Mucosa of descending colon (tissue), 3 donors: ENCODE data around the gene TXNL4B. TPM values are rescaled to one million over a fixed set of nuclear protein-coding genes. Genes with fewer than 3 reads are reported as not detected.
A peak's percentile ranks its signal among the peaks of the same experiment; 100 is the strongest.

Experiments used
- ATAC-seq: fragments of 200-7000 bp; cut with Tn5 transposase; one replicate; pipeline ENCODE4 v1.9.1; 2020; ENCODE audit warnings: mild to moderate bottlenecking, moderate library complexity
- DNase-seq, 3 donors: peaks; one replicate each; pipeline ENCODE4 v3.0.0-alpha.2; 2020
- H3K36me3 ChIP-seq: fragments of 200-600 bp; one replicate; pipeline ENCODE4 v1.8.0; 2021; ENCODE audit warnings: low read depth, mild to moderate bottlenecking
- H3K4me1 ChIP-seq: fragments of 200-600 bp; one replicate; pipeline ENCODE4 v1.8.0; 2021; ENCODE audit warnings: low read depth, mild to moderate bottlenecking
- H3K4me3 ChIP-seq: fragments of 200-600 bp; one replicate; pipeline ENCODE4 v1.8.0; 2021; ENCODE audit warnings: mild to moderate bottlenecking
- H3K9me3 ChIP-seq: fragments of 200-600 bp; one replicate; pipeline ENCODE4 v1.8.0; 2021; ENCODE audit warnings: mild to moderate bottlenecking
- CTCF ChIP-seq: fragments of 200-600 bp; IDR thresholded peaks from one replicate; pipeline ENCODE4 v1.8.0; 2022; ENCODE audit warnings: antibody characterized with exemption, mild to moderate bottlenecking
- intact Hi-C, 2 donors: fragments of 100-400 bp; cut with DNase I in 1 of 2; cut with micrococcal nuclease in 1 of 2; formaldehyde crosslinking; loops; one replicate each; pipeline versions ENCODE4 v1.11.0 to v1.11.1; 2022; cut with DNase I, micrococcal nuclease
- total RNA-seq, 3 donors: library from RNA; stranded (reverse); fragmentation: NEBNext Ultra II Directional in 2 of 3; extraction: Animal tissue kit (Norgen Biotek cat#: 25700) in 2 of 3; gene quantifications; one replicate each; pipeline versions ENCODE4 v1.2.1 to v1.2.4, GENCODE V29; 2021 to 2023
- donor health status: DM: no; HTN: no; CAD: no; lungs with moderate emphysema.
- donor health status: DM: no; HTN: no; CAD: no.
- donor health status: DM: no; HTN: yes; CAD: no.

The TXNL4B gene
- total RNA-seq, 3 donors from 2014 or later, result 9.8 to 14.5 (median 12.0) TPM

GRCh38 chr16:72094266-72094610 lies 818 bp upstream of the TXNL4B start:
- DNase-seq (peak in 1 of 3 donors; percentile 22), ATAC-seq (peak; percentile 6)
- peaks cover 26% of the 10 kb centered on the region for H3K4me1 ChIP-seq
- H3K36me3 ChIP-seq, result peaks cover 5% of the 10 kb centered on the region
- intact Hi-C loops, result no loop called here
- no peak for TF ChIP-seq CTCF
- peak overlapping the region; percentile 60 for H3K4me3 ChIP-seq
- H3K9me3 ChIP-seq, result no peaks in the 10 kb centered on the region

GRCh38 chr16:72092832-72093447 lies 480 bp downstream of the TXNL4B start:
- intact Hi-C loops, result no loop called here
- H3K4me3 ChIP-seq, result peak overlapping the region; percentile 60
- H3K36me3 ChIP-seq, result peaks cover 5% of the 10 kb centered on the region
- ATAC-seq (peak; percentile 43), DNase-seq (peak in 1 of 3 donors; percentile 12)
- TF ChIP-seq CTCF, result no peak
- peaks cover 26% of the 10 kb centered on the region for H3K4me1 ChIP-seq
- H3K9me3 ChIP-seq, result no peaks in the 10 kb centered on the region

GRCh38 chr16:72091217-72091616 lies 2.2 kb downstream of the TXNL4B start:
- ATAC-seq (no peak), DNase-seq (no peak)
- peaks cover 5% of the 10 kb centered on the region for H3K36me3 ChIP-seq
- intact Hi-C loops, result no loop called here
- no peak for TF ChIP-seq CTCF
- H3K4me1 ChIP-seq, result peaks cover 26% of the 10 kb centered on the region
- H3K4me3 ChIP-seq, result no peak overlapping the region
- no peaks in the 10 kb centered on the region for H3K9me3 ChIP-seq

- TF ChIP-seq CTCF, result no peak
- no peaks in the 10 kb centered on the region for H3K4me1 ChIP-seq
- peaks cover 8% of the 10 kb centered on the region for H3K9me3 ChIP-seq
- peaks cover 4% of the 10 kb centered on the region for H3K36me3 ChIP-seq
- no peak for ATAC-seq
- intact Hi-C loops, result no loop called here
- H3K4me3 ChIP-seq, result no peak overlapping the region
- no peak for DNase-seq
Measured at GRCh38 chr16:72085002-72085401, 8.4 kb downstream of the TXNL4B start.

- Histone ChIP-seq H3K4me1 (no peaks in the 10 kb centered on the region), H3K4me3 (no peak overlapping the region), H3K9me3 (peaks cover 8% of the 10 kb centered on the region), H3K36me3 (no peaks in the 10 kb centered on the region)
- ATAC-seq, result no peak
- no peak for TF ChIP-seq CTCF
- intact Hi-C loops, result no loop called here
- DNase-seq, result no peak
Measured at GRCh38 chr16:72084445-72084844, 9.0 kb downstream of the TXNL4B start.
